NCI-H1105 (cell line): Measurements from ENCODE around the gene PBX3.

Experiments
- DNase-seq: peaks from one replicate; lab custom pipeline; 2025; lab: John Stamatoyannopoulos, UW

PBX3 gene

DNA sequence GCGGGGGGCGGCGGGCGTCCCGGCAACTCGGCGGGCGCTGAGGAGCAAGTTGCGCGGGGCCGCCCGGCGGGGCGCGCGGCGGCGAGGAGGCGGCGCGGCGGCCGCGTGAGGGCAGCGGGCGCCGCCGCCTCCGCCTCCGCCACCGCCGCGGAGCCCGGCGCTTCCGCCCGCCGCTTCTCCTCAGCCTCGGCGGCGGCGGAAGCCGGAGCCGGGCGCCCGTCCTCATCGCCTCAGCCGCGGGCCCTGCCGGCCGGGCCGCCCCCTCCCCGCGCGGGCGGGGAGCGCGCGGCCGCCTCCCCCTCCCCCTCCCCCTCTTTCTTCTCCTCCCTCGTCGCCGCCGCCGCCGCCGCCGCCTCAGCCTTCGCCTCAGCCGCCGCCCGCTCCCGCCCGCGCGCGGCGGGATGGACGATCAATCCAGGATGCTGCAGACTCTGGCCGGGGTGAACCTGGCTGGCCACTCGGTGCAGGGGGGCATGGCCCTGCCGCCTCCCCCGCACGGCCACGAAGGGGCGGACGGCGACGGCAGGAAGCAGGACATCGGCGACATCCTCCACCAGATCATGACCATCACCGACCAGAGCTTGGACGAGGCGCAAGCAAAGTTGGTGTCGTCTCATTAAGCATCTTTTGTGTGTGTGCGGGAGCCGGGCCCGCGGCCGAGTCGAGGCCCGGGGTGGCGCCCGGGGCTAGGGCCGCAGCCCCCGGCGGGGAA, at the start of gene PBX3:
Gene PBX3, plus strand, starts transcription at position 321 of the 712 bp plus-strand sequence.
- no peak for DNase-seq

DNA sequence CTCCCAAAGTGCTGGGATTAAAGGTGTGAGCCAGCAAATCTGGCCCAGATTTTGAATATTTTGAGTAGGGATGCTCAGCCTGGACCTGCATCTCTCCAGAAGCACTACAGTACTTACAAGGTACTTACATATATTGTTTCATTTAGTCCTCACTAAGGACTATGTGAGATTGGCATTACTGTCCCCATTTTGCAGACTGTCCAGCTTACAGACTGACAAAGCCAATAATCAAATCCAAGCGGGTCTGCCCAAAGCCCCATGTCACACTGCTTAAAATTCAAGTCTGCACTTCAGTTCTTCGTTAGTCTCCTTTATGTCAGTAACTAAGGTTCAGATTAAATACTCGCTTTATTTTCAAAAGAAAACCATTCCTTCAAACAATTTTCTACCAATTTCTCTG, 47.3 kb upstream of the PBX3 start:
- DNase-seq = no peak

DNA sequence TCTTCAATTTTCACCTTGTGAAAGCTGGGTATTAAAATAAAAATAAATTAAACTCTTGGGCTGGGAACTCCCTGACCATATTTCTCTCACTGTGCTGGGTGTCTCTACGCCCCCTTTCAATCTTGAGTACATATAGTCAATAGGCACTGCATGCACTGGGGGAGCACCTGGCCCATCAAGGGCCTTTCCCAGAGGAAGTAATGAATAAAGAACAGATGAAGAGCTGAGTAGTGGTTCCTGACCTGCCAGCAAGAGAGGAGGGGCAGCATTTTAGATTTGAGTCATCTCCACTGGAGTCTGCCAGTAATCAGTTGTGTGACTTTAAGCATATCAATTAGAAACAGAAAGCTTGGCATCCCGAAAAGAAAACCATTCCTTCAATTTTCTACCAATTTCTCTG, 46.4 kb upstream of the PBX3 start:
- no peak for DNase-seq

DNA sequence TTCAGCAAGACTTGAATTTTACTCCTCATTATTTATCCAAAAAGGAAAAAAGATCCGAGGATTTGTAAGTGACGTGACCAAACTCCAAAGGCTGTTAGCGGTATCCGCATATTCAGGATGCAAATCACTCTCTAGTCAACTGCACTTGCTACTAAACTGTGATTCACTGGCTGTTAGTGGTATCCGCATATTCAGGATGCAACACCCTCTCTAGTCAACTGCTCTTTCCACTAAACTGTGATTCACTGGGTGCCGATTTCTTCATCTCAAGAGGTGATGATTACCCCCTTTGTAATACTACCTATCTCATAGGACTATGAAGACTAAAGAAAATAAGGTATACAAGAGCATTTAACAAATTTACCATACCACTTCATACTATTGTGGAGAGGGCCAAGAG, 45.8 kb upstream of the PBX3 start:
- DNase-seq = no peak

DNA sequence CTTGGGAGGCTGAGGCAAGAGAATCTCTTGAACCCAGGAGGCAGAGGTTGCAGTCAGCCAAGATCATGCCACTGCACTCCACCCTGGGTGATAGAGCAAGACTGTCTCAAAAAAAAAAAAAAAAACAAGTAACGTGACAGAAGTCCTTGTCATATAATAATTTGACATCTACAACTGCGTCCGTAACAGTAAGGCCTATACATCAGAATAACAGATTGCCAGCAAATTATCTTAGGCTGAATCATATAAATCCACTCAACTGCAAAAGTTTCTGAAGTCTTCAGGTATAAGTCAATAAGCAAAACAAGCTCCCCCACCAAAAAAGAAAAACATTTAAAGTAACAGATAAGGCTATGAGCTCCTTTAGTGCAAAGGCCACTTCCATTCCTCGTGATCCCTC, 43.5 kb upstream of the PBX3 start:
- DNase-seq = no peak

DNA sequence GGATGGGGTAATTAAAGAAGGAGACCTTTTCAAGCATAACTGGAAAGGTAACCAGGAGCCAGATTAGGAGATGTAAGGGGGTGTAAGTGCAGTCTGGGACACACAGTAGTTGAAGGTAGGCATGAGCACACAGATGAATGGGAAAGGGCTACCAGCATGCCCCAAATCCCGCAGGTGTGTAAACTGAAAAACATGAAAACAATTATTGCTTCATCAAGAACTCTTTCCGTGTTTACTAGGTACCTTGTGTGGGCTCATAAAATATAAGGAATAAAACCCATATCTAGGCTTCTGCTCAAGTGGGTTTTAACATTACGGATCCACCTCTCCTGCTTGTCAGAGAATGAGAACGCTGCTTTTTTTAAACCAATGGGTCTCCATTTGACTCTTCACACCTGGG, 41.3 kb upstream of the PBX3 start:
- no peak for DNase-seq

DNA sequence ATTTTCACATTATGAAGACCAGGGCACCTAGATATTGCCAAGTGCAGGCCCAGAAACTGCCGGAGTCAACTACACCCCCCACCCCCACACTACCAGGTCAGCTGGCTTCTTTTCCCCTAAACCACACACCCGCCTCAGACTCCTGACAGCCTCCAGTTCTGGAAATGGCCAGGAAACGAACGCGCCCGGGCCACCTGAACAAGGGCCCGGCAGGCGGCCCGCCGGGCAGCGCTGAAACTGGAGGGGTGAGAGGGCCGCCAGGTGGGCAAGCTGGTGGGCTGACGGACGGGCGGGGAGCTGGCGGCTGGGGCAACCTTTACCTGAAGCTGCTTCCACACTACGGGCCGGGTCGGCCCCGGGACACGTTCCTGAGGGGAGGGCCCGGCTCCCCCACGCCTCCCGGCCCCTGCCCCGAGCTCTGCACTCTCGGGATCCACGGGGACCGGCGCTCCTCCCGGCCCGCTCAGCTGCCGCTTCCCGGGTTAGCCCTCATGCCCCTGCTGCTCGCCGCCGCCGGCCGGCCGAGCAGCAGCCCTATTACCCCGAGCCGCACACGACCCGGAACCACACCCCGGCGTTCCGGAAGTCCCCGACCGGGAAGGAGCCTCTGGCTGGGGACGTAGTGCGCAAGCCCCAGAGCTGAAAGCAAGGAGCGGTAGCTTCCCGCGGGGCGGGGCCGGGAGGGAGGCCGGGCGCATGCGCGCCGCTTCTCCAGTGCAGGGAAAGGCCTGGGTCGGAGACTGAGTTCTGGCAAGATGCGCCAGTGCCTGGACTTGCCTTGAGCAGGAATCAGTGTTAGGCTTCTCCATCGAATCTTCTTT, 40.3 kb upstream of the PBX3 start, which contains the start of gene MAPKAP1:
Gene MAPKAP1, minus strand, starts transcription at position 558 of the 821 bp plus-strand sequence. CDS start 34,634 bp downstream, outside the sequence.
- peak; percentile 91 for DNase-seq

DNA sequence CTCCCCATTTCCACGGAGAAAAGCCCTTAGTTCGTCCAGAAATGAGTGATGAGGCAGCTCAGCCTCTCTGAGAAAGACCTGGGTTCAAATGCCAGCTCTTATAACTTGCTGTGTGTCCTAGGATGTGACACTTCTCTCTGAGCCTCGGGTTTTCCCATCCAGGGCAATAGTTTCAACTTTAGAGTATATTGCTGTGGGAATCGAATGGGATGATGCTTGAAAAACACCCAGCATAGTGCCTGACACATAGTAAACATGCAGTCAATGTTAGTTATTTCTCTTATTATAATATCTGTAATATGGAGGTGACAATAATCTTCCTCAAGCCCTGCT, 39.7 kb upstream of the PBX3 start:
- DNase-seq = no peak

DNA sequence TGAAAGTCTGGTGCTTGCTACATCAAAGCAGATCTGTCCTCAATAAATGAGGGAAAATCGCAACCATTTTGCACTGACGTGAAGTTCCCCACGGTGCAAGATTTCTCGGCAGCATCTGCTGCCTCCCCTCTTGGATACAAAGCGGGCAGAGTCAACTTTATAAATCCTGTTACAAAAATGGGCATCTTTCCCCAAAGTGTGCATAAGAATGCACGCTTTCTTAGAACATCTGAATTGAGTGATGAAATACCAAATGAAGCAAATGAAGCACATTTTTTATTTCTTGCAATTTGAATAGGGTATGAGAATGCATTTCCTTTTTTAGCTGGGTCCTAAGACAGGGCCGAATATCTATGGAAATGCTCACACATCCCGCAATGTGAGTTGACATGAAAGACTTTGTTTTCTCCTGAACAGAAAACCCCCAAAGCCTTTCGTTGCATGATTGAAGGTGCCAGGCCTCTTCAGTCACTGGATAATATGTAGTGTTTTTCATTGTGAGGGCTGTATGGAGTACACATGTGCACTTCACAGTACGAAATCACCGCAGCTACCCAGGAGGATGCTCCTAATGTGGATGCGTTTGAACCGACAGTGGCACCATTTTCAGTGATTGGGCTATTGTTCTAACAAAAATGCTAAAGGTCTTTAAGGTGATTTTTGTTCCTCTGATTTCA, 20.6 kb upstream of the PBX3 start:
- DNase-seq = no peak

DNA sequence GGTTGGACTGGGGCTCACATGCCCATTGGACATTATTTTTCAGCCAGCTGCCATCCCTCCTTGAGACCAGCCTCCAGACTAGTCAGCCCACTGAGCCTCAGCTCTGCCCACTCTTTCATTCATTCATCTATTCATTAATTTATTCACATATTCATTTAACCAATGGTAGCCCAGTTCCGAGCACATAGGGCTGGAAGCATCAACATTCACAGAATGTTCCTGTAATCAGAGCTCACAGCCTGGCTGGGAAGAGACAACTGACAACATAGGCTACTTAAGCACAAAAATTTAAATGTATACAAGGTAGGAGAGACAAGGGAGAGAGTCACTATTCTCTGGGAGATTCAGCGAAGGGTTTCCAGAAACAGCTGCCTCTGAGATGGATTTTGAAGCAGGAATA, 17.0 kb upstream of the PBX3 start:
- no peak for DNase-seq

DNA sequence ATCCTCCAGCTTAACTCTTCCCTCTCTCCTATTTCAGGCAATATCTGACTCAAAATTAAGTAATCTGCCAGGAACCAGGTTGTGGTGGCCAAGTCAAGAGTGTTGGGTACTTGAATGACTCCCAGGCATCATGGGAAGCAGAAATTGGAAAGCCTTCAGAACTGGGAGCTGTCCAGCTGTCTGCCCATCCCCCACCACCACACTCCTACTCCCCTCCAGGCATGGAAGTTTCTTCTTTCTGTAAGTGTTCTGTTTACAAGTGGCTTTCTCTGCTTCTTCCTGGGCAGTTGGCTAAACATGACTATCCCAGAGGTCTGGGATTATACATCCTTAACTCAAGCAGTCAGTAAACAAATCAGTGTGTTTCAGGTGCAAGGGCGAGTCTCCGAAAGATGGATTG, 14.6 kb upstream of the PBX3 start:
- no peak for DNase-seq

DNA sequence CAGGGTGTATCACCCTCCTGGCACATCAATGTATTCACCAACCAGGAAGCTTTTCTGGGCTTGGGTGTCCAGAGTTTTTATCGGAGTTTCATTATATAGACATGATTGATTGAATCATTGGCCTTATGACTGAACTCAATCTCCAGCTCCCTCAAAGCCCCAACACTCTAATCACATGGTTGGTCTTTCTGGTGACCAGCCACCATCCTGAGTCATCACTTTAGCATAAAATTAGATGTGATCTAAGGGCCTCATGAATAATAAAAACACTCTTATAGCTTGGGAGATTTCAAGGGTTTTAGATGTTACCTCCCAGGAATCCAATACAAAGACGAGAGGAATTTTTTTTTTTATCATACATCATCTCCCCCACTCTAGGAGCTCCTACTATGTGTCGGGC, 7.7 kb upstream of the PBX3 start:
- no peak for DNase-seq

DNA sequence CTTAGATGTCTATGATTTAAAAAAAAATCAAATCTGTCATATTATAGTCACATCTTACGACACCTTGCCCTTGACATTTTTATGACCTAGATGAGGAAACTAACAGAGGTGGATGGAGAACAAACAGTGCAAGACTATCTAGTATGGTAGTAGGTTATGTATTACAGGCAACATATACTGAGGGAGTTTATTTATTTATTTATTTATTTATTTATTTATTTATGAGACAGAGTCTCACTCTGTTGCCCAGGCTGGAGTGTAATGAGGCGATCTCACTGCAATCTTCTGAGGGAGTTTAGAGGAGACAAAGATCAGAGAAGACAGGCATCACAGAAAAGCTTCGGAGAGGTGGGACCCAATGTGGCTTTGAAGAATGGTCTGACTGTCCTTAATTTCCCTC, 4.5 kb upstream of the PBX3 start:
- no peak for DNase-seq

DNA sequence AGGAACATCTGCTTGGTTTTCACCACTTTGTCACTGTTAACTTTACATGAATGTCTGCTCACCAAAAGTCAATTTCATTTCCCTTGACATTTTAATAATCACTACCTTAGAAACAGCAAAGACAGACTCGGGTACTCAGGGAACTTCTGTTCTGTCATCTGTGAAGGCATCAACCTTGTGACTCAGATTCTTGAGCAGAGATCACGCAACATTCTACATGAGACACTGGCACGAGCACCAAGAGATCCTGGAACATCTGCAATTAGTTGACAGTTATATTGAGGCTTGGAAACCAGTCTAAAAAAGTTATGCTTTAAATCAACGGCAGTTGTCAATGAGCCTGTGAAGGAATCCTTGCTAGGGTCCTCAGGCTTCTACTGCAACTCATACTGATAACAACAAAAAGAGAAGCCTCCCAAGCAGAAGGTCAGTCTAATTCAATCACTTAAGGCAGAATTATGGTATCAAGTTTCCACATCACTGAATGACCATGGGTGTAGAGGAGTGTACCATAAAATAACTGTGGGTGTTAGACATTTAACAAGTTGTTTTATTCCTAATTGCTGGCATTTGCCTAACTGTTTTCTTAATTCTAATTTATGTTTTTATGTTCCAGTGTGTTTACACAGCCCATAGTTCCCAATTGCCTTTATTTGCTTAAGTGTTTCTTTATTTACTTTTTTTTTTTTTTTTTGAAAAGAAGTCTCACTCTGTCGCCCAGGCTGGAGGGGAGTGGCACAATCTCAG, 3.3 kb upstream of the PBX3 start:
- DNase-seq = no peak

DNA sequence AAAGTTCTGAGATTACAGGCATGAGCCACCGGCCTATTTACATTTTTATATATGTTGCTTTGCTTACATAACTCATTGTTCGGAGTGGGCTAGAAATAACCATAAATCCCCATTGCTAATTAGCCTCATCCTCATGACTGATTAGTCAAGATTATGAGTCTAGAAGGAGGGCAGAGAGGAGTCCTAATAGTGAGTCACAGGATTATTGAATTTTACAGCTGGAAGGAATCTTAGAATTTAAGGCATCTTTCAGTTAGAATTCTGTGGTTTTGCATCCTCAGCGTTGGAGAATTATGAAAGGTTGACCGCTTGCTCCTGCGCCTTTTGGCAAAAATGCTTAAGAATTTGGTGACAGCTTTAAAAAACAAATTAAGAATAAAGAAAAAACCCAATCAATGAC, 2.6 kb upstream of the PBX3 start:
- DNase-seq = no peak

DNA sequence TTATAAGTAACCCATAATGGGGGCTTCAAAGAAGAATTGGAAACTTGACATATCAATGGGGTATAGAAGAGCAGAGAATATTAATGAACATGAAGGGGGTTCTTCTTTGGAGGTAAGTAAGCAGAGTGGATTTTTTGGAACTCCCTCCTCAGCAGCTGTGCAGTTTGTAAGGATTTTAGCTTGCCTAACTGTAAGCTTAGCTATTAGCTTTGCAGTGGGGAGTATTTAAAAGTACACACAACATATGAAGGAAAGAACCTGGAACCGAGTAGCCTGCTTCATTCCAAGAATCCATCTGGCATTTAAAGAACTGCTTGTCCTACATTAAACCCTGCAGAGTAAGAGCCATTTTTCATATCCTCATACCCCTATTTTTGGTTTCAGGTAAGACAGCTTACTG, 2.2 kb upstream of the PBX3 start:
- DNase-seq = no peak

DNA sequence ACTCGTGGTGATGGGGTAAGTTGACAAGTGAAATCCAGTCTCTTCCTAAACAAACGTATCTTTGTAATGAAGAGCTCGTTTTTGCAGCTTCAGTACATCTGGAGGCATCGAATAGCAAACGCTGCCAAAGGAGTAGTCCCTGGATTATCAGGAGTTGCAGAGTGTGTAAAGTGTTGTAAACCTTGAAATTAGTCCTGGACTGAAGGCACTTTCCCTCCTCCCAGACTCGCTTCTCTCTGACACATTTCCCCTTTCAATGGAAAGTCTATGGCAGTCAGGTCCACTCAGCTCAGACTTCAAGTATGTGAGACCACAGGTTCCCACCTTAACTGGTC, 1.5 kb upstream of the PBX3 start:
- no peak for DNase-seq

DNA sequence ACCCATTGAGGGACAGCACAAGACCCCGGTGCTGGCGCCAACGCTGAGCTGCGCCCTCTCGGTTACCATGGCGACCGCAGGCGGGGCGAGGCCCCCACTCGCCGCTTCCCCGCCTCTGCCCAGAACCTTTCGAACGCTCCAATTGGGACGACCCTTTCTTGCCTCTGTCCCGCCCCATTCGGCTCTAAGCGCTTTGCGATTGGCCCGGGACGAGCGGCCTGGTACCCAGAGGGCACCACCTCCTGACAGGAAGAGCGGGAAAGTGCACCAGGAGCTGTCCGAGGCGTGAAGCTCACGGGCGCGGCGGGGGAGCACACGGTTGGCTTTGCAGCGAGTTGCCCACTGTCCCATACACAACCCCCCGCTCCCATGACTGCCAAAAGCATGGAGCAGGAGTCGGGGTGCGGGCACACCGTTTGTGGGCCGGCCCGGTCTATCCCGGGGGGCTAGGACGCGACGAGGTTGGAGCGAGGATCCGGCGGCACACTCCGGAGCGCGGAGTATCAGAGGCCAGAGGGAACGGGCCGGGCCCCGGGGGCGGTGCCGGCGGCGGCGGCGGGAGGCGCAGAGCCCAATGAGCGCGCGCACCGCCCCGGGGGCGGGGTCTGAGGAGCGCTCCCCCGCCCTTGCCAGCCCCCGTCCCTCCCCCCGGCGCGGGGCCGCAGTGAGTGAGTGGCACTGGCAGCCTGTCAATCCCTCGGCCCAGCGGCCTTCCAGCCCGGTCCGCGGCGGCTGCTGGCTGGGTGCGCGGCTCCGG, 978 bp upstream of the PBX3 start:
- DNase-seq = peak; percentile 85

DNA sequence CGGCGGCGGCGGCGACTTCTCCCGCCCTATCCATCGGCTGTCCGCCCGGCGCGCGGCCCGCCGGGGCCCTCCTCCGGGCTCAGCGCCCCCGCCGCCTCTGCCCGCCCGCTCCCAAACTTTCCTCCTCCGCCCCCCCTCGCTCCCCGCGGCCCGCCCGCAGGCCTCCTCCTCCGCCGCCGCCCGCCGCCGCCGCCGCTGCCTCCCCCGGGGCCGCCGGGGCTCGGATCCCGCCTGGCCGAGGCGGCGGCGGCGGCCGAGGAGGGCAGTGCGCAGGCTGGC, 460 bp upstream of the PBX3 start:
- DNase-seq = no peak

DNA sequence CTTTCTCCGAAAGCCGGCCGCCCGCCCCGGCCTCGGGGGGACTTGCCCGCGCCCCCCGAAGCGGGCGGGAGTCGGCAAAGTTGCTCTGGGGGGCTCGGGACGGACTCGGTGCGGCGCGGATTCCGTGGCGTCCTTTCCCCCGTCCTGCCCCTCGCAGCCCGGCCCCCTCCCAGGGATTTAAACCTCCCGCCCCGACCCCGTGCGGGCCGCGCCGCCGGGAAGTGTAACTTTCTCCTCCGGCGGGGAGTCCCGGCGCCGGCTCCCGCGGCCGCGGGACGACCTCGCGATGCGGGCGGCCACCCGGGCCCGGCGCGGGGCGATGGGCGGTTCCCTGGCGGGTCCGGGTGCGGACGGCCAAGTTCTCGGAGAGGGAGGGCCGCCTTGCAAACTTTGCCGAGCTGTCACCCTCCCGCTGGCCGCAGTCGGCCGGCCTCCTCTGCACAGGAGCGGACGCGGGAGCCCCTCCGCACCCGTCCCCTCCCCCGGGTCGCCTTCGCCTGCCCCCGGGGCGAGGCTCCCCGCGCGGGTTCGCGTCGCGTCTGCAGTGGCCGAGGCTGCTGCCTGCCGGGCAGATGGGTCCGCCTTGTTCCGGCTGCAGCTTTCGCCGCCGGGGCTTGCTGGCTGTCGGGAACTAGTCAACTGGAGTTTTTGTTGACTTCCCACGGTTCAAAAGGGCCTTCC, 732 bp downstream of the PBX3 start:
- DNase-seq = no peak

DNA sequence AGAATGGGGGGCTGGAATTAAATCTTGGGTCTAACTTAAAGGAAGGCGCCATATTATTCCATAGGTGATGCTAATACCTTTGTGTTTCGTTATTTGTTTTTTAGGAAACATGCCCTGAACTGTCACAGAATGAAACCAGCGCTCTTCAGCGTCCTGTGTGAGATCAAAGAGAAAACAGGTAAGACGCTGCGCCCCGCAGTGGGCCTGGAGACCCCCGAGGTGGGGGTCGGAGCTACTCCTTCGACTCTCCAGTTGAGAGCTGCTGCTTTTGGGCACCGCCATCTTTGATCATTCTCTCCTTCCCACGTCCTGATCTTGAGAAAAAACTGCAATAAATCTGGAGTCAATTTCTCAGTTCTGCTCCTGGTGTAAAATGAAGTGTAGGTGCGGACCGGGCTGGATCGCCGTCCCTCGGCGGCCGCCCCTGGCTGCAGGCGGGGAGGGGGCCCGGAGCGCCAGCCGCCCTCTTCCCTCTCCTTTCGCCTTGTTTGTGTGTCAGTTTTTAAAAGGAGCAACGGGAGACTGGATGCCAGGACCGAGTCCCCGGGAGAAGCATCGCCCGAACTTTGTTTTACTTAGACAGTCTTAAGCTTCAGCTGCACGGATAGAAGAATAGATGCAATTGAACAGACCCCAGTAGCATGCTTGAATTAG, 1.4 kb downstream of the PBX3 start:
- DNase-seq = no peak
